HG03520 (cell line): ENCODE data around the gene ROBO3.

Experiments used
- ATAC-seq: cut with Tn5 transposase; IDR thresholded peaks from one replicate; pipeline ENCODE4 v1.9.1; 2021; ENCODE audit warnings: mild to moderate bottlenecking, moderate library complexity; ENCODE audit not compliant: unreplicated experiment

ROBO3 gene

GRCh38 chr11:124865181-124865901, at the start of gene ROBO3:
ROBO3 (plus strand) TSS chr11:124865432; CDS start chr11:124865578, 146 bp downstream.
- ATAC-seq: no peak

DNA sequence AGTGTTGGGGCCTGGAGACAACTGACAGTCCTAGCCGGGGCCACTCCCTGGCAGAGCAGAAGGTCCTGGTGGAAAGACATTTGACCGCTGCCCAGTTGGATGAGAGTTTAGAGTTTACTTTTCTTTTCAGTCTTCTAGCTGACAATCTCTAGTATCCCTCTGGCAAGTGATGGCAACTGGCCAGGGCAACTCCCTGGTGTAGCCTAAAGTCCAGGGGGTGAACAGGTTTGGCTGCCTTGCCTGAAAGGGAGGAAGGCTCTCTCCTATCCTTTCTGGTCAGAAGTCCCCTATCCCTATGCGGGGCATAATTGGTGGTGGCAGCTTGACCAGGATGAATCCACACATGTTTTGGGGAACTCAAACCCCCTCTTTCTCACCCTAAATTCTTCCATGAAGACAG, 48.2 kb upstream of the ROBO3 start:
- no peak for ATAC-seq

- no peak for ATAC-seq
Measured at GRCh38 chr11:124821995-124822730, 43.1 kb upstream of the ROBO3 start.

DNA sequence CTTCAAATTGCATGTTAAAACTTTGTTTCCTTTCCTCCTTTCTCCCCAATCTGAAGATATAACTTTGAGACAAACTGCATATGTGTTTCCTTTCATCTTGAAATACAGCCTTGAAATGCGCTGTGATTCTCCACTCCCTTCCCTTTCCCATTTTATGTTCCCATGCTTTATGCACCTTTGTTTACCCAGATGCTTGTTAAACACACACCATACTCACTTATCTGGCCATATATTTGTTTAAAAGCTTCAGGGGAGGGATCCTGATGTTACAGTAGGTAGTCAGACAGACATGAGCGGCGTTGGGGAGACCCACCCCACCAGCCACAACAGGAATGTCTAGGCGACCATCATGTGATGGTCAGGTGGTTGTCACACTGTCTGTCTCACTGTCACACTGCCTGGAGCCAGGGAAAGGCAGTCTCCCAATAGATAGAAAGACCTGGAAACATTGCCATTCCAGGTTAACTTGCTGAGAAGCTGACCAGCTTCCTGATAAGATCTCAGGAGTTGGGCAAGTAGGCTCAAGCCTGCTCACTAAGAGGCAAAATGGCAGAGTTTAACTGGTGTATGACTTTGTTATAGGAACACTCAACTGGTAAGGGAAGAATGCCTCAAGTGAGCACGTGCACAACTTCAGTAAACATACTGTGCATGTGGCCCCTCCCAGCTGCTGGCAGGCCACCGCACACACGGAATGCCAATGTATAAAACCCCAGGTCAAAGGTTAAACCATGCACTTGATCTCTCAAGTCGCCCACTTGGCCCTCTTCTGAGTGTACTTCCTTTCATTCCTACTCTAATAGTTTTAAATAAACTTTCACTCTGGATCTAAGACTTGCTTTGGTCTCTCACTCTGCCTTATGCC, 41.5 kb upstream of the ROBO3 start:
- no peak for ATAC-seq

- no peak for ATAC-seq
Measured at GRCh38 chr11:124825876-124826275, 39.4 kb upstream of the ROBO3 start.

GRCh38 chr11:124829986-124830385, 35.2 kb upstream of the ROBO3 start:
- ATAC-seq: no peak

GRCh38 chr11:124830749-124831148, 34.5 kb upstream of the ROBO3 start:
- ATAC-seq: no peak

DNA sequence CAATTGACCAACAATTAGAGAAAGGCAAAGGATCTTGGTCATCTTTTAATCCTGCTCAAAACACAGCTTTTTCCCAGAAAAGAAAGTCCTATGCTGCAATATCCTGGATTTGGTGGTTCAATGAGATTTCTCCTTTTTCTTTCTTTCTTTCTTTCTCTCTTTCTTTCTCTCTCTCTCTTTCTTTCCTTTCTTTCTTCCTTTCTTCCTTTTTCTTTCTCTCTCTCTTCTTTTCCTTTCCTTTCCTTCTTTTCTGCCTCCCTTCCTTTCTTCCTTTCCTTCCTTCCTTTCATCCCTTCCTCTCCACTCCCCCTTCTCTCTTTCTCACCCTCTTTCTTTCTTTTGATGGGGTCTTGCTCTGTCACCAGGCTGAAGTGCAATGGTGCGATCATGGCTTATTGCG, 33.3 kb upstream of the ROBO3 start:
- ATAC-seq: no peak

- ATAC-seq: no peak
Measured at GRCh38 chr11:124832571-124832970, 32.7 kb upstream of the ROBO3 start.

GRCh38 chr11:124834526-124835180, 30.6 kb upstream of the ROBO3 start:
- ATAC-seq: no peak

DNA sequence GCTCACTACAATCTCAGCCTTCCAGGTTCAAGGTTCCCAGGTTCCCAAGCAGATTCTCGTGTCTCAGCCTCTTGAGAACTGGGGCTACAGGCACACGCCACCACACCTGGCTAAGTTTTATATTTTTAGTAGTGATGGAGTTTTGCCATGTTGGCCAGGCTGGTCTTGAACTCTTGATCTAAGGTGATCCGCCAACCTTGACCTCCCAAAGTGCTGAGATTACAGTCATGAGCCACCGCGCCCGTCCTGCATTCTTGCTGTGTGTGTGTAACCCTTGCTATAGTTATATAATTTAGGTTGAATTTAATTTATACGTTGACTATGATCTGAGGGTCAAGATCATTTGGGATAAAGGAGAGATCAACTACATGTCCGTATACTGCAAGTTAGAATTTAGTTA, 29.3 kb upstream of the ROBO3 start:
- ATAC-seq: no peak

DNA sequence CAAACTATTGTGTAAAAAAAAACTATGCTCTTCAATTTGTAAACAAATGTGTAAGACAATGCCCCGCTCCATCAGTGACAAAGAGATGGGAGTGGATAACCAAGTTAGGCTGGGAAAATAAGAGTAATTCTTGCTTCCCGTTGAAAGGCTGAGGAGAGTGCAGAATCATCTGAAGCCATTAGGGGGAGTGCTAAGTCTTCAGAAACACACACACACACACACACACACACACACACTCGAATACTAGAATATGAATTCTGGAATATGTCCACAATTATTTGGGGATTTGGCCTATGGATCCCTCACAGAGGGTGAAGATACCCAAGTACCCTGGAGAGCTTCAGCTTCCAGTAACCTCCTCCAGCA, 27.8 kb upstream of the ROBO3 start:
- peak; percentile 33 for ATAC-seq

GRCh38 chr11:124838805-124839127, 26.5 kb upstream of the ROBO3 start:
- no peak for ATAC-seq

- no peak for ATAC-seq
Measured at GRCh38 chr11:124839128-124839971, 25.9 kb upstream of the ROBO3 start.

DNA sequence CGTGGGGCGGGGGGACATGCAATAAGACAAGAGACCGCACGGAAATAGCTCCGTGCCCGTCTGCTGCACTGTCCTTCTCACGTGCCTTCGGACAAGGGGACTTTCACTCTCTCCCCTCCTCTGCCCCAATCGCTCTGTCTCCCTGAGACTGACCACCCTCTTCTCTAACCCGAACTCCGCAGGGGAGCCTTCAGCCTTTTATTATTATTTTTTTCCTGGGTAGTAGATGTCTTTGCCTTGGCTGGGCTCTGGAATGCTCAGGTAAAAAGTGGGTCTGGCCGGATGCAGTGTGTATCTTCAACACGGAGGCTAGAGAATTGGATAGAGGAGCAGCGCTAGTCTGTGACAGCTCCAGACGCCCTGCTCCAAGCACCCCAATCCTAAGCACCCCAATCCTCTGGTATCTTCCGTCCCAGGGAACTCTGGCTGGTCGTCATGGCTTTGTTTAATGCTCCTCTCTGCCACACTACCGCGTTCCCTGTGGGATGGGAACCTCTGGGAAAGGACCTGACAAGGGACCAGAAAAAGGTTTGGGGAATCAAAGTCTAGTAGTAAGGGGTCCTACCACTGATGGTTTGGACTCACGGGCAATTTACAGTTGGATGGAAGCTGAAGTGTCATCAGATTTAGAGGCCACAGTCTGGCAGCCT, 25.1 kb upstream of the ROBO3 start:
- no peak for ATAC-seq

- no peak for ATAC-seq
Measured at GRCh38 chr11:124840666-124841065, 24.6 kb upstream of the ROBO3 start.

GRCh38 chr11:124841201-124841600, 24.0 kb upstream of the ROBO3 start:
- no peak for ATAC-seq

DNA sequence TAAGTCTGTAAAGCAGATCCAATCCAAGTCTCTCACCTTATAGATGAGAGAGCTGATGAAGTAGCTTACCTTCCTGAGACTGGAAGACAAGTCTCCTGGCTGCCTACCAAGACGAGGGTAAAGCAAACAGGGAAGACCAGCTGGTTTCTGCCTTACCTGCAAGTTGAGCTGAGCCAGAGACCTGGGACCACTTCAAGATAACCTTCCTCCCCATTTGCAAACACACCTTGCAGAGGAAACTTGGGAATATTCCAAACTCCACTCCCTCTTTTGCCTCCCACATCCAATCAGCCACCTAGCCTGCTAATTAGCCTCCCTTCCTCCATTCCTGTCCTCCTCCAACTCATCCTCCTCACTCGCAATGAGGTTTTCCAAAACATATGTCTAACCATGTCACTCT, 23.4 kb upstream of the ROBO3 start:
- ATAC-seq: no peak

DNA sequence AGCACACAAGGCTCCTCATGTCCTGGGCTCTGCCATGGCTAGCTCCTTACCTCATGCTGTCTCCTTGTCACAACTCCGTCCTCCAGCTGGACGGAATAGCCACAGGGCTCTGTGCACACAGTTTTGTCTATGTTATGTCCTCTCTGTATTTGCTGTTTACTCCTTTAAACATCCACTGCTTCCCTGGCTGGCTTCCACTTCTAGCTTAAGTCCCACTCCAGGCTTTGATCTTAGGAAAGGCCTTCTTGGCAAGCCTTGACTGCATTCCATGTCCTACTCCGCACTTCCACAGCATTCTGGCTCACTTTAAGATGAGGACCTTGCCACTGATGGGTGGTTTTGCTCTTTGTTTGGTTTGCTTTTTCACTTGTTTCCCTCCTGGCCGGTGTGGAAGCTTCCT, 22.9 kb upstream of the ROBO3 start:
- no peak for ATAC-seq

DNA sequence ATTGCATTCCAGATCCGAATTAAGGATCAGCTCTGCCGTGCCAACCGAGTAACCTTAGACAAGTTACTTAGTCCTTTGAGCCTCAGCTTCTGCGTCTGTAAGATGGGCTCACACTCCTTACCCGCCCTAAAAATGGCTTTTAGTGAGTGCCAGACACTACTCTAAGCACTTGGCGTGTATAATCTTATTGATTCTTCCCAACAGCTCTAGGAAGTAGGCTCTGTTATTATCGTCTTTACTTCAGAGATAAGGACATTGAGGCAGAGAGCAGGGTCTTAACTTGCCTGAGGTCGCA, 21.7 kb upstream of the ROBO3 start:
- no peak for ATAC-seq
